Astrocyte (in vitro differentiated cells and primary cell): Measurements from ENCODE around the gene TRAPPC2B. TPM values are rescaled to one million over a fixed set of nuclear protein-coding genes. Genes with fewer than 3 reads are reported as not detected.

Experiments
- DNase-seq: peaks from one replicate; pipeline ENCODE4 v3.0.0-alpha.2; 2010; ENCODE audit warnings: low read depth
- FAIRE-seq: peaks from 2 replicates; lab custom pipeline; 2011; peaks lifted over from hg19 to GRCh38; lab: Jason Lieb, UNC
- H2AFZ ChIP-seq: 2 replicates; pipeline ENCODE4 v1.6.0; 2012; ENCODE audit warnings: low read depth, low read length, inconsistent platforms
- H3K27ac ChIP-seq: 2 replicates; pipeline ENCODE4 v1.5.1; 2011; ENCODE audit warnings: low read depth, low read length, inconsistent platforms
- H3K27me3 ChIP-seq: 2 replicates; pipeline ENCODE4 v1.6.0; 2011; ENCODE audit warnings: low read length, inconsistent platforms; ENCODE audit not compliant: insufficient read depth
- H3K36me3 ChIP-seq: 2 replicates; pipeline ENCODE4 v1.5.1; 2011; ENCODE audit warnings: low read length, inconsistent platforms; ENCODE audit not compliant: insufficient read depth
- H3K4me1 ChIP-seq: 2 replicates; pipeline ENCODE4 v1.5.1; 2011; ENCODE audit warnings: low read length, inconsistent platforms; ENCODE audit not compliant: insufficient read depth
- H3K4me2 ChIP-seq: 2 replicates; pipeline ENCODE4 v1.6.0; 2012; ENCODE audit warnings: low read length, inconsistent platforms
- H3K4me3 ChIP-seq: 2 replicates; pipeline ENCODE4 v1.5.1; 2011; ENCODE audit warnings: low read depth, mild to moderate bottlenecking, low read length, inconsistent platforms; ENCODE audit not compliant: insufficient read depth
- H3K79me2 ChIP-seq: 2 replicates; pipeline ENCODE4 v1.6.0; 2012; ENCODE audit warnings: mild to moderate bottlenecking, low read length, inconsistent platforms; ENCODE audit not compliant: insufficient read depth
- H3K9ac ChIP-seq: 2 replicates; pipeline ENCODE4 v1.6.0; 2012; ENCODE audit warnings: mild to moderate bottlenecking, low read length, inconsistent platforms
- H3K9me3 ChIP-seq: 2 replicates; pipeline ENCODE4 v1.5.1; 2012; ENCODE audit warnings: low read depth, mild to moderate bottlenecking, low read length, inconsistent platforms; ENCODE audit not compliant: insufficient read depth
- H4K20me1 ChIP-seq: 2 replicates; pipeline ENCODE4 v1.6.0; 2012; ENCODE audit warnings: low read length, inconsistent platforms; ENCODE audit not compliant: insufficient read depth
- H3K27ac Mint-ChIP-seq: one replicate; pipeline ENCODE4 v1.8.0; 2021; ENCODE audit warnings: mild to moderate bottlenecking, mixed read lengths; ENCODE audit not compliant: unreplicated experiment
- H3K27me3 Mint-ChIP-seq: one replicate; pipeline ENCODE4 v1.8.0; 2021; ENCODE audit warnings: low read depth, mixed read lengths; ENCODE audit not compliant: unreplicated experiment
- H3K36me3 Mint-ChIP-seq: one replicate; pipeline ENCODE4 v1.8.0; 2021; ENCODE audit warnings: low read depth, mixed read lengths; ENCODE audit not compliant: unreplicated experiment
- H3K4me1 Mint-ChIP-seq: one replicate; pipeline ENCODE4 v1.8.0; 2021; ENCODE audit warnings: low read depth, mixed read lengths; ENCODE audit not compliant: unreplicated experiment
- H3K4me3 Mint-ChIP-seq: one replicate; pipeline ENCODE4 v1.8.0; 2021; ENCODE audit warnings: mild to moderate bottlenecking, moderate library complexity, mixed read lengths; ENCODE audit not compliant: unreplicated experiment
- H3K9me3 Mint-ChIP-seq: one replicate; pipeline ENCODE4 v1.8.0; 2021; ENCODE audit warnings: mild to moderate bottlenecking, mixed read lengths; ENCODE audit not compliant: unreplicated experiment
- CTCF ChIP-seq: IDR thresholded peaks from 2 replicates; pipeline ENCODE4 v1.5.1; 2011; ENCODE audit warnings: low read depth, mild to moderate bottlenecking, inconsistent platforms, low read length, moderate library complexity; ENCODE audit not compliant: insufficient read depth
- EZH2 ChIP-seq: IDR thresholded peaks from 2 replicates; pipeline ENCODE4 v1.6.1; 2012; ENCODE audit warnings: mild to moderate bottlenecking, low read length, inconsistent platforms; ENCODE audit not compliant: insufficient read depth
- total RNA-seq: library from RNA; stranded (reverse); gene quantifications from 2 replicates; pipeline ENCODE4 v1.2.1, GENCODE V29; 2021

TRAPPC2B gene
- total RNA-seq, 1 donor from 2014 or later: 9.2 TPM

GRCh38 chr19:57342582-57342981 lies 20.8 kb upstream of the TRAPPC2B start:
- Histone ChIP-seq H3K27me3 (no peaks in the 10 kb centered on the region), H3K9ac (no peak overlapping the region), H3K9me3 (peaks cover 3% of the 10 kb centered on the region), H3K4me3 (no peak overlapping the region), H2AFZ (no peak overlapping the region), H4K20me1 (no peaks in the 10 kb centered on the region), H3K27ac (no peak overlapping the region), H3K36me3 (no peaks in the 10 kb centered on the region), H3K4me1 (no peaks in the 10 kb centered on the region), H3K79me2 (no peaks in the 10 kb centered on the region), H3K4me2 (no peak overlapping the region)
- H3K9me3 Mint-ChIP-seq: no peaks in the 10 kb centered on the region
- no peak overlapping the region for H3K4me3 Mint-ChIP-seq
- no peak overlapping the region for H3K27ac Mint-ChIP-seq
- no peak for TF ChIP-seq EZH2
- no peak for TF ChIP-seq CTCF
- peaks cover 3% of the 10 kb centered on the region for H3K27me3 Mint-ChIP-seq
- H3K4me1 Mint-ChIP-seq: peaks cover 3% of the 10 kb centered on the region
- H3K36me3 Mint-ChIP-seq: no peaks in the 10 kb centered on the region
- FAIRE-seq (no peak), DNase-seq (no peak)

- H3K9ac ChIP-seq: no peak overlapping the region
- H3K27ac Mint-ChIP-seq: peak overlapping the region; percentile 89
- H3K27ac ChIP-seq: no peak overlapping the region
- H3K9me3 Mint-ChIP-seq: no peaks in the 10 kb centered on the region
- peaks cover 17% of the 10 kb centered on the region for H3K4me1 Mint-ChIP-seq
- no peak for FAIRE-seq
- peaks cover 7% of the 10 kb centered on the region for H4K20me1 ChIP-seq
- no peak overlapping the region for H3K4me3 ChIP-seq
- peaks cover 2% of the 10 kb centered on the region for H3K36me3 Mint-ChIP-seq
- no peak overlapping the region for H3K4me3 Mint-ChIP-seq
- no peaks in the 10 kb centered on the region for H3K36me3 ChIP-seq
- no peaks in the 10 kb centered on the region for H3K27me3 ChIP-seq
- H3K79me2 ChIP-seq: peaks cover 21% of the 10 kb centered on the region
- no peaks in the 10 kb centered on the region for H3K9me3 ChIP-seq
- DNase-seq: peak; percentile 29
- no peak for TF ChIP-seq CTCF
- no peak for TF ChIP-seq EZH2
- H3K27me3 Mint-ChIP-seq: peaks cover 3% of the 10 kb centered on the region
- peaks cover 7% of the 10 kb centered on the region for H3K4me1 ChIP-seq
- H2AFZ ChIP-seq: no peak overlapping the region
- no peak overlapping the region for H3K4me2 ChIP-seq
These were observed 15.2 kb upstream of the TRAPPC2B start for GRCh38 chr19:57348136-57348535.
